ENCODE results near the gene AGBL4.
"Not testable (repeated sequence)": the region's sequence is repeated elsewhere in the genome, so short reads cannot be mapped to it uniquely, and the experiment has no call there.

Gene AGBL4

DNA sequence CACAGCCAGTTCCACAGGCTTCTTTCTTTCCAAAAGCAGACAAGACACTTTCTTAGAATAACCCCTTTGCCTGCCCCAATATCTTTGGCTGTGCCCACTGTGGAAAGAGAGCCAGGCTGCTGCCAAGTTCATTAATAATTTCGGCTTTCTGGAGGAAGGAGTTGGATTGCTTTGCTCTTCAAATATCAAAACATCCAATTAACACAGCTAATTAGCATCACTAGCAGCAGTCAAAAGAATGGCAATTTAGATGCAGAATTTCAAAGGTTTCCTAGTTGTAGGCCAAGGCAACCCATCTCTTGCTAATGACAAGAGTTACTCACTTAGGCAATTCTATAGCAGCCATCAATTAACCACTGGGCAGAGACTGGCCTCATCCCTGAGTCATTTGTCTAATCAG lies 1460.7 kb downstream of the AGBL4 start:
- DNase-seq = no peak

DNA sequence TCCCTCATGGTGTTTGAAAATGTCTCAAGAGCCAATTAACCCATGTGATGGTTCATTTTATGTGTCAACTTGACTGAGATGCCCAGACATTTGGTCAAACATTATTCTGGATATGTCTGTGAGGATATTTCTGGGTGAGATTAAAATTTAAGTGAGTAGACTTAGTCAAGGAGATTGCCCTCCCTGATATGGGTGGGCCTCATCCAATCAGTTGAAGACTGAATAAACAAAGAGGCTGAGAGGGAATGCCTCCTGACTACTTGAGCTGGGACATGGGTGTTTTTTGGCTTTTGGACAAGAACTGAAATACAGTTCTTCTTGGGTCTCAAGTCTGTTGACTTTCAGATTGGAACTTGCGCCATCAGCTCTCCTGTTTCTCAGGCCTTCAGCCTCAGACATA lies 1462.3 kb downstream of the AGBL4 start:
- DNase-seq = no peak

GRCh38 chr1:48560577-48560976 lies 1463.2 kb downstream of the AGBL4 start:
- DNase-seq = no peak

DNA sequence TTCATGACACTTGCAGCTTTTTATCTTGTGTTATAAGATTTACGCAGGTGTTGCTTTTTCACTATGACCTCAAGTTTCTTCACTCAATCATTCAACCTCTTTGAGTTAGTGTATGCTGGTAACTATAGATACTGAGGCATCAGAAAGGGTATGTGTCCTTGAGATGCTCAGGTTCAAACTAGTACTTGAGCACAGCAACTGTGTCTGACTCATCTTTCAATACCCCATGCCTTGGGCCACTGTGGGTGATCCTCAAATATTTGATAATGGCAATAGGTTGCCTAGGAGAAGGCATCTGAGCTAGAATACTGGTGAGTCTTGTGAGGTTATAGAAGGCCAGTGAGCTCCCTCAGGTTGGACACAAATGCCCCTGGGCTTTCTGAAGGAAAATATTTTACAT lies 1463.6 kb downstream of the AGBL4 start:
- no peak for DNase-seq

- DNase-seq = no peak
Measured at GRCh38 chr1:48558366-48558765, 1465.4 kb downstream of the AGBL4 start.

DNA sequence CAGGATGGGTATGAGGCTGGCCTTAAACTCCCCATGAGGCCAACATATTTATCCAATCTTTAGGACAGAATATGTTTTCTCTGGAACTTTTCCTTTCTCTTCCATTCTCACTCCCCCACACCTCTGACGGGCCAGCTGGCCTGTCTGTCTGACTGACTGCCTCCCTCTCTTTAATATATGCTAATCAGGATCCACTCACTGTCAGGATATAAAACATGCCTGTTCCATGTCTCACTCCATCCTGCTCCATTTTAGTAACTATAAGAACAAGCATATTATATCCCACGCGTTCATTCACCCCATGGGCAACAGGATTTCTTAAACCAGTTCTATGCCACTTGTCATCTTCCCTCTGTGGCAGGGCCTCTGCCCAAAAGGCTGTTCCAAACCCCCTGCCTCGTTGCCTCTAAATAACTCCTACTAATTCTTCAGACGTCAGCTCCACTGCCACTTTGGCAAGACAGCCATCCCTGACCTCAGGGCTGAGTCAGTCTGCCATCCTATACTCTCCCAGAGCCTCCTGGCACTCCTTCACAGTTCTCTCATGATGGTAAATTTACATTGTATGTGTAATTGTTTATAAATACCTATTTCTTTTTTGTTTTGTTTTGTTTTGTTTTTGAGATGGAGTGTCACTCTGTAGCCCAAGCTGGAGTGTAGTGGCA lies 1467.4 kb downstream of the AGBL4 start:
- DNase-seq = no peak

DNA sequence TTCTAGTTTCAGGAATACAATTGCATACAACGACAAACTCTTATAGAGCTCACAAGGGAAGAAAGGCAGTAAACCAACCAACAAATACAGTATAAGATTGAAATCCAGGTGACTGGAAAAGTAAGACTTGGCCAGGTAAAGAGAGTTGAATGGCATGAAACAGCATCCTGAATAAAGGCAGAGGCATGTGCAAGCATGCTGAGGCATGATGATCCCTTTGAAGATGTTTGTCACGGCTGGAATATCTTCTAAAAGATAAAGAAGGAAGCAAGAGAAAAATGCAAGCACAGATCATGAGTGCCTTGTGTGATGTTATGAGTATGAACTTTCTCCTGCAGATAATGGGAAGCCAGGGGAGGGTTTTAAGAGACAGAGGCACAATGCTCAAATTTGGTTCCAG lies 1468.5 kb downstream of the AGBL4 start:
- no peak for DNase-seq

DNA sequence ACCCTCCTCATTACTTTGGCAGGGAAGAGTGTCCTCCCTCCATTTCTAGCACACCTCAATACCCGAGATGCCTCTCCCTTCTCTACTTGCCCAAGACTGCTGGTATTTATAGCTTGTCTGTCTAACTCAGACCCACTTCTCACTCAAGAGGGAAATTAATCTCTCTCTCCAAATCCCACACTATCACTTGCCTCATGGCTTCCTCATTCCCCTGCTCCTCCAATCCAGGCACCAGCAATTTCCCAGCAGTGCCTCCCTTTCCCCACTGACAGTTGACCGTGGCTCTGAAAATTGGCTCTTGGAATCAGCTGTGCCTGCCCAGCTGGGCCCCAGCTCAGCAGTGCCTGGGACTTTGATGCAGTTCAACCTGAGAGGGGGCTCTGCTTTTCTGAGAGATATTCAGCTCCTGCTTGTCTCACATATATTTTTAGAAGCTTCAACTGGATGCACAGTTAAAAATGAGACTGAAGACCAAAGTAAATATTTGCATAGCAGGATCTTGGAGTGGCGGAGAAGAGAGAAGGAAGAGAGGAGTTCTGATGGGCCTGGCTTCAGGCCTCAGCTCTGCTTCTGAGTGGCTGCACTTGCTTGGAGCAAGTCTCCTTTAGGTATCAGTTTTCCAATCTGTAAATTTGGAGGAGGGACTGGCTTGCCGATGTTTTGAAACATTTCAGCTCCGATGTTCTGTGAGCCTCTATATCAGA lies 1470.7 kb downstream of the AGBL4 start:
- no peak for DNase-seq

DNA sequence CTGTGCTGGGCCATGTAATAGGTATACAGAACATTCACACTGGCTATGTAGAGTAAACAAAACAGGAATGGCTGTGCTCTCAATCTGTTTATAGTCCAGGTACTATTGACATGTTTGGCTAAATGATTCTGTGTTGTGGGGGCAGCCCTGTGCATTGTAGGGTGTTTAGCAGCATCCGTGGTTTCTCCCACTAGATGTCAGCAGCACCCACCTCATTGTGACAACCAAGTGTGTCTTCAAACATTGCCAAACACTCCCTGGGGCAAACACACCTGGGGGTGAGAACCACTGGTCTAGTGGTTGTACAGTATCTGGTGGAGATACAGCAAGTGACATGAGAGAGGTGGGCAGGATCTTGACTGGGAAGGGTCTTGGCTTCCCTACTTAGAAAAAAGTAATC lies 1471.3 kb downstream of the AGBL4 start:
- DNase-seq = no peak

DNA sequence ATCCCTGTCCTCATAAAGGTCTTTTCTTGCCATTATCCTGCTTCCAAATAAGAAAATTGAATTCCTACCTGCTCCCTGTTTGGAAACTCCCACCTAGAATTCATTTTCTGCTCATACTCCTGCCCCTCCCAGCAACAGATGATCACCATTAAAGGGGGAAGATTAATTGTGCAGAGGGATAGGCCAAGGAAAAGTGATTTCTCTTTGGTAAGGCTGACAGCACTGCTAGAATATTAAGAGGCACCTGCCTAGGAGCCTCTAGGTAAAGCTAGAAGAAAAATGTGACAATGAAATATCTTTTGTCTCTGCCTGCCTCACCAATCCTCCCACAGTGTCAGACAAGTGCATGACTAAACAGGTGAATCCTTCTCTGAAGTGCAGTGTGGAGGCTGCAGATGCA lies 1474.8 kb downstream of the AGBL4 start:
- no peak for DNase-seq

DNA sequence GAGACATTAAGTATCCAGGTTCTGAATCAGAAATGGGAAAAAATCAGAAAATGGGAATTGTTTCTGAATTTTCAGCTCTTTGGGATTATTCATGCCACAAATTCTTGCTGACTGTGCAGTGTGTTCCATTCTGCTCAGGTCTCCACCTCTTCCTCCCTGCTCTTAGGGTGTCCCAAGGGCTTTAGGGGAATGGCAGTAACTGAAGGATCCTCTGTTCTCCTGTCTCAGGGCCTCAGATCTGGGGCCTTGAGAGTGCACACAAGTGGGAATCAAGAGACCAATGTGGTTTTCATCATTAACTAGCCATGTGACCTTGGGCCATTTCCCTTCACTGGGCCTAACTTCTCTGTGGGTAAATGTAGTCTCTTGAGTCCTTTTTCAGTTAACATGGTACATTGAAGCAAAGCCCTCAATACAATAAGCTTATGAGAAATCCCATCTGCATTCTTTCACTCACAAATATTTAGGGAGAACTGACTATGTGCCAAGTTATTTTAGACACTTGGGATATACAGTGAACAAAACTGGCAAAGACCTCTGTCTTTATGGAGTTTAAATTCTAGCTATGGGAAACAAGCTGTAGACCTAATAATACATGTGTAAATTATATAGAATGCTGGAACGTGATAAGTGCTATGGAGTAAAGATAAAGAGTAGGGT lies 1476.1 kb downstream of the AGBL4 start:
- DNase-seq = no peak

- DNase-seq = no peak
Measured at GRCh38 chr1:48543854-48544253, 1479.9 kb downstream of the AGBL4 start.

DNA sequence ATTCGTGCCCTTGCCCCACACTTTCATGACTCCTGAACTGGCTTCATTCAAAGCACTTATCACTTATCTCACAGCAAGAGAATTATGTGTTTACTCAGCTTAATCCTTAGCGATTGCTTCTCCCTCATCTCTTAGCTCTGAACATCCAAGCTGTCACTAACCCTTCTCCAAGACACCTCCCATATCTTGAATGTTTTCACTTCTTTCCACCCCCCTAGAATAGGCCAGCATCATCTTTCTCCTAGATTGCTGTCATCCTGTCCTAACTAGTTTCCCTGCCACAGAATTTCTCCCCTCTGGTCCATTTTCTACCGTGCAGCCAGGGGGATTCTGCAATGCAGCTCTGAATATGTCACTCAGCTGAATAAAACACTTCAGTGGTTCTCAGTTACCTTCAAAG lies 1483.2 kb downstream of the AGBL4 start:
- DNase-seq = no peak

DNA sequence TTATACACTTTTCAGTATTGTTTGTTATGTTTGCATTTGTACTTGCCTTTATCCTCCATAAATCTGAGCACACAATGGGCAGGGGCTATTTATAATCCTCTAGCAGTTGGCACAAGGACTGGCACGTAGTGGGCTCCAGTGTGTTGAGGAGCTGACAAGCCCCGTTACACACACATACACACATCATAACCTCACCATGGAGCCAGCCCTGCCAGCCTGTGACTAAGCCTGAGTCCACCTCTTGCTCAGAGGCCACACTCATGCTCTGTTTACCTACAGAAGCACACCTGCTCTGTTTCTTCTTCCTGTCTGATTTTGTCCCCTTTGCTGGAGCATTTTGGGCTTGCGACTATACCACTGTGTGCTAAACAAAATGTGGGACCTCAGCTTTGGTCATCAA lies 1487.3 kb downstream of the AGBL4 start:
- DNase-seq = no peak

DNA sequence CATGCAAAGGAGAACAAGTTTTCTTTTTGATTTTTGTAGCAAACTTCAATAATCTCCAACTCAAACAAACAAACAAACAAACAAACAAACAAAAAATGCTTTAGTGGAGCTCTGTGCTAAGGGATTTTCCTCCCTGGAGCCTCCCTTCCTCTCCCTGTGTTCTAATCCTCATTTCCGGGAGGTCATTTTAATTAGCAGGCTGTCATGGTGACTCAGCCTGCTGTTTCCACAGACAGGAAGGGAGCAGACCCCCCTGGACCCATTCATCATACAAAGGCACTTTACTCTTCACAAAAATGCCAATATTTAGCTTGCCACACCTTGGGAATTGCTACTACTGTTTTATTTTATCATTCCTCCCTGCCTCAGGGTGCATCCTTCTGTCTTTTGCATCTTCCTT lies 1490.8 kb downstream of the AGBL4 start:
- no peak for DNase-seq

DNA sequence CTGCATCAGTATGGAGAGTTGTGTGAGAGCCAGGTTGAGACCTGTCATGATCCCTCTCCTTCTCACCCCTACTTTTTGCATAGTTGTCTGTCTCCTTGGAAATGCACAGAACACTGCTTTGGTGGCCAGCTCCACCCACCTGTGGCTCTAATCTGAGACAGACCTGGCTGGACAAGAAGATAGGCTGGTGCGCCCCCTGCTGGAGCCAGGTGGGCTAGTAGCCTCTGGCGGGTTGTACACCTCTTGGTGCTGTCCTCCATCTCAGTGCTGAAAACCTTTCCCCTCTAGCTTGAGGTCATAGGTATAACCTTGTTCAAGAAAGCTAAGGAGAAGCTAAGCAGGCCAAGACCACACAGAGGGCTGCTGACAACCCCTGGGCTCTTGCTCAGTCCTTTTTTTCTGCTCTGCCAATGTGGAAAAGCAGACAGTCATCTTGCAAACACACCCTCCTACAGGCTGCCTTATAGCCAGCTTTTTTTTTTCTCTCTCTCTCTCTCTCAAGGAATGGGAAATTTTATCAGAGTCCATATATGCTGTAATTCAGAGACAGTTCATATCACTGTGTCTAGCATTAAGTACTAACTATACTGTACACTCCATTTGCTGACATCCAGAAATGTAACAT lies 1492.9 kb downstream of the AGBL4 start:
- no peak for DNase-seq

DNA sequence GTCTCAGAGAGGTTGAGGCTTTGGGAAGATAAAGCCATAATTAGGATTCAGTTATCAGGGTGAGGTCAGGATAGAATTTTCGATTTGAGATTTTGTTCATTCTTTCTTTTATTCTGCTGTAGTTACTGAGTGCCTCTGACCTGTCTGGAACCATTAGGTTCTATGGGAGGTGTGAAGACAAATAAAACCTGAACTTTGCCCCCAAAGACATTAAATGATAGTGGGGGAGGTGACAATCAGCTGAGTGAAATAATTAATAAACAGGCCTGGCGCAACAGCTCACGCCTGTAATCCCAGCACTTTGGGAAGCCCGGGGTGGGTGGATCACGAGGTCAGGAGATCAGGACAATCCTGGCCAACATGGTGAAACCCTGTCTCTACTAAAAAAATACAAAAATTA lies 1496.7 kb downstream of the AGBL4 start:
- DNase-seq = no peak

GRCh38 chr1:48526008-48526710 lies 1497.6 kb downstream of the AGBL4 start:
- no peak for DNase-seq

DNA sequence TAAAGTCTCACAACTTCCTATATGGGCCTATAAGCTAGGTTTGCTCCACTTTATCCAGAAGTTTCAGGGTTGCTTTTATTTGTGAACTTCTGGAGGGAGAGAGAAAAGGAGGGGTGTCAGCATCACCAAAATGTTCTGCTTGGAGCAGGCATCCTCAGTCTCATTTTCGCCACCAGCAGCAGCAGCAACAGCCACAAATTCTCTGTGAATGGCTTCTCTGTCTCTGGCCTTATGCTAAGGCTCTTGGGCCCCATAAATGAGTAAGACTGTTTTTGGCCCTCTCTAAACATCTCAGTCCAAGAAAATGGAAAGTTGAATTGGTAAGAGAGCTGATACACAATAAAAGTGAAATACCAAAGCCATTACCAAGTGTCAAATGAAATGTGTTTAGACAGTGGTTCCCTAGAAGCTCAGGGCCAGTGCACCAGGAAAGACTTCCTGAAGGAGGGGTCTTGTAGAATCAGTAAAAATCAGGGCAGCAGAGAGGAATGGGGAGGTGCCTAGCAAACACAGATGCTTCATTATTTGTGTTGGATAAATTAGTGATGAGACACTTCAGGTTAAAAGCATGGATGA lies 1498.8 kb downstream of the AGBL4 start:
- no peak for DNase-seq

- DNase-seq = no peak
Measured at GRCh38 chr1:48523558-48523957, 1500.2 kb downstream of the AGBL4 start.

DNA sequence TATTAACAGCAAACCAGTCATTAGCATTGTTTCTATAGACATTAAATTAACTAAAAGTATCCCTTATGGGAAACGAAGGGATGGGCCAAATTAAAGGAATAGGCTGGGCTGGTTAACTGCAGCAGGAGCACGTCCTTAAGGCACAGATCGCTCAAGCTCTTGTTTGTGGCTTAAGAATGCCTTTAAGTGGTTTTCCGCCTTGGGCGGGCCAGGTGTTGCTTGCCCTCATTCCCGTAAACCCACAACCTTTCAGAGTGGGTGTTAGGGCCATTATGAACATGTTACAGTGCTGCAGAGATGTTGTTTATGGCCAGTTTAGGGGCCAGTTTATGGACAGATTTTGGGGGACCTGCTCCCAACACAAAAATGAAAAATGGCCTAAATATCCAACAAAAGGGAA lies 1503.9 kb downstream of the AGBL4 start:
- not testable (repeated sequence) for DNase-seq

GRCh38 chr1:48506870-48507269 lies 1516.9 kb downstream of the AGBL4 start:
- DNase-seq = no peak

Measured in HCEC 1CT (cell line).